Neural cell (in vitro differentiated cells): ENCODE data around the gene CACNA1A.

ENCODE experiments used
- CTCF ChIP-seq: fragments of 450-650 bp; IDR thresholded peaks from 2 replicates; pipeline ENCODE4 v1.5.1; 2014; ENCODE audit warnings: antibody characterized with exemption, mild to moderate bottlenecking, moderate library complexity; ENCODE audit not compliant: poor library complexity, severe bottlenecking
- EP300 ChIP-seq: fragments of 450-650 bp; conservative IDR thresholded peaks from 2 replicates; pipeline ENCODE4 v1.6.1; 2014; ENCODE audit warnings: antibody characterized with exemption, mild to moderate bottlenecking, moderate library complexity; ENCODE audit not compliant: poor library complexity, severe bottlenecking
- EZH2 ChIP-seq: fragments of 200-600, 300-800 bp; shearing (Covaris generic), sonication (generic); IDR thresholded peaks from 2 replicates; pipeline ENCODE4 v1.6.1; 2014; ENCODE audit warnings: antibody characterized with exemption, low read length, borderline replicate concordance, mild to moderate bottlenecking; ENCODE audit not compliant: insufficient read depth, poor library complexity, severe bottlenecking
- POLR2AphosphoS5 ChIP-seq: IDR thresholded peaks from 2 replicates; pipeline ENCODE4 v1.6.1; 2012
- RAD21 ChIP-seq: fragments of 450-650 bp; conservative IDR thresholded peaks from 2 replicates; pipeline ENCODE4 v1.6.1; 2014; ENCODE audit warnings: antibody characterized with exemption, mild to moderate bottlenecking, moderate library complexity
- REST ChIP-seq: IDR thresholded peaks from 2 replicates; pipeline ENCODE4 v1.6.1; 2012; ENCODE audit warnings: borderline replicate concordance
- SMC3 ChIP-seq: fragments of 450-650 bp; conservative IDR thresholded peaks from 2 replicates; pipeline ENCODE4 v1.6.1; 2014; ENCODE audit warnings: antibody characterized with exemption, mild to moderate bottlenecking, moderate library complexity; ENCODE audit not compliant: poor library complexity

GRCh38 chr19:13172346-13173138 lies 333.7 kb downstream of the CACNA1A start:
- TF ChIP-seq EZH2 (no peak), CTCF (no peak), POLR2AphosphoS5 (no peak), RAD21 (no peak), REST (no peak), EP300 (no peak), SMC3 (no peak)
